Mucosa of stomach (tissue), 1 donor: ENCODE data around the gene DNAH1.
"Not testable (repeated sequence)": the region's sequence is repeated elsewhere in the genome, so short reads cannot be mapped to it uniquely, and the experiment has no call there.

Experiments used
- H3K27me3 ChIP-seq: one replicate; pipeline ENCODE4 v1.7.0; 2013; ENCODE audit warnings: mild to moderate bottlenecking, low read length; ENCODE audit not compliant: control insufficient read depth, insufficient read depth
- H3K36me3 ChIP-seq: one replicate; pipeline ENCODE4 v1.7.0; 2013; ENCODE audit warnings: low read length; ENCODE audit not compliant: control insufficient read depth, insufficient read depth
- H3K4me1 ChIP-seq: one replicate; pipeline ENCODE4 v1.7.0; 2013; ENCODE audit warnings: mild to moderate bottlenecking, low read length; ENCODE audit not compliant: control insufficient read depth, insufficient read depth
- H3K4me3 ChIP-seq: one replicate; pipeline ENCODE4 v1.7.0; 2013; ENCODE audit warnings: low read length
- H3K9ac ChIP-seq: one replicate; pipeline ENCODE4 v1.7.0; 2013; ENCODE audit warnings: mild to moderate bottlenecking, low read length, moderate library complexity
- H3K9me3 ChIP-seq: one replicate; pipeline ENCODE4 v1.7.0; 2013; ENCODE audit warnings: mild to moderate bottlenecking, low read length, moderate library complexity; ENCODE audit not compliant: control insufficient read depth
- donor health status: Pancreatic carcinoma.

DNAH1 gene

DNA sequence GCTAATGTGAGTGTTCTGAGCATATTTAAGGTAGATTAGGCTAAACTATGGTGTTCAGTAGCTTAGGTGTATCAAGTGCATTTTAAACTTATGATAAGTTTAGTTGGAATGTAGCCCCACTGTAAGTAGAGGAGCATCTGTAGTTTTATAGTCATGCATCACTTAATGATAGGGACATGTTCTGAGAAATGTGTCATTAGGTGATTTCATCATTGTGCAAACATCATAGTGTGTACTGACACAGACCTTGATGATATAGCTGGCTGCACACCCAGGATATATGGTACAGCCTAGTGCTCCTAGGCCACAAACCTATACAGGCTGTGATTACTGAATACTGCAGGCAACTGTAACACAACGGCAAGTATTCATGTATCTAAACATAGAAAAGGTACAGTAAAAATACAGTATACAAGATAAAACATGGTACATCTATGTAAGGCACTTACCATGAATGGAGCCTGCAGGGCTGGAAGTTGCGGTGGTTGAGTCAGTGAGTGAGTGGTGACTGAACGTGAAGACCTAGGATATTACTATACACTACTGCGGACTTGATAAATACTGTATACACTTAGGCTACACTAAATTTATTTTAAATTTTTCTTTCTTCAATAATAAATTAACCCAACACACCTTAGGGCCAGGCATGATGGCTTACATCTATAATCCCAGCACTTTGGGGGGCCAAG, 17.9 kb downstream of the DNAH1 start:
- Histone ChIP-seq H3K4me3 (no peak overlapping the region), H3K9ac (no peak overlapping the region), H3K36me3 (no peaks in the 10 kb centered on the region), H3K4me1 (no peaks in the 10 kb centered on the region), H3K9me3 (no peaks in the 10 kb centered on the region), H3K27me3 (no peaks in the 10 kb centered on the region)

DNA sequence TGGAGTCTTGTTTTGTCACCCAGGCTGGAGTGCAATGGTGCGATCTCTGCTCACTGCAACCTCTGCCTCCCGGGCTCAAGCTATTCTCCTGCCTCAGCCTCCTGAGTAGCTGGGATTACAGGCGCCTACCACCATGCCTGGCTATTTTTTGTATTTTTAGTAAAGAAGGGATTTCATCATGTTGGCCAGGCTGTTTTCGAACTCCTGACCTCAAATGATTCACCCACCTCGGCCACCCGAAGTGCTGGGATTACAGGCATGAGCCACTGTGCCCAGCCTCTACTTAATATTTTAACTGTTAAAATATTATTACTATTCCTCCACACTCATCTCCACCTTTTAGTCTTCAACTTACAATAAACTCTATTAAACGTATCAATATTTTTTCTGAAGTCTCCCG, 22.0 kb downstream of the DNAH1 start:
- H3K27me3 ChIP-seq, H3K9ac ChIP-seq, H3K4me1 ChIP-seq, H3K9me3 ChIP-seq, H3K36me3 ChIP-seq, H3K4me3 ChIP-seq: not testable (repeated sequence)

DNA sequence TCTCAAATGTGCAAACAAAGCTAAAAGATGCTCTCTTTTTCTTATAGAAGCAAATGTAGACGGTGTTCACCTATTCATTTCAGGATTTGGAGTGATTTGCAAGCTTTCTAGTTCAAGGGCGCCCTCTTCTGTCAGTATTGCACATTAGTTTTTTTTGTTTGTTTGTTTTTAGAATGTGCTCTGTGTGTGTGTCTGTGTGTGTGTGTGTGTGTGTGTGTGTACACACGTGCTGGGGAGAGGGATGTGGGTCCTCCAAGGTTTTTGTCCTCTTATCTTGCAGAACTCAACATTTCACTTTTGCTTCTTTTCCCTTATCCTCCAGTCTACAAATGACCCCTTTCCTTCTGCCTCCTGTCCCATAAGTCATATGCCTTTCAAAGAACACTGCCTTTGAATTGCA, 23.5 kb downstream of the DNAH1 start:
- no peak overlapping the region for H3K9ac ChIP-seq

DNA sequence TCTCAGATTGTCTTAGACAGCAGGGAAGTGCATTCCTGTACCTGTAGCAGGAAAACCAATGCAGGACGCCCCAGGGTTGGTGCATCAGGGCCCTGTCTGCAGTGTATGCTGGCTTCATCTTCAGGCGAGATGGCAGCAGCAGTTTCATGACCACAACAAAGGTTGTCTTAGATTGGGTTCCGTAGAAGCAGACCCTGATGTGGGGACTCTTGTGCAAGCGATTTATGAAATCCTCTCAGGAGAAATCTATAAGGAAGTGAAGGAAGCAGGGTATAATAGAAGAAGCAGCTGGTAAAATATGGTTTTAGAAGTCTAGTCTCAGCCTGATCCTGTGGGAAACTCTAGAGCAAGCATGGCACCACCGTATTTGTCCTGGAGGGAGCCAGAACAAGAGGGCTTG, 25.0 kb downstream of the DNAH1 start:
- H3K36me3 ChIP-seq: no peaks in the 10 kb centered on the region
- no peak overlapping the region for H3K4me3 ChIP-seq
- H3K9me3 ChIP-seq: no peaks in the 10 kb centered on the region
- H3K9ac ChIP-seq: no peak overlapping the region
- no peaks in the 10 kb centered on the region for H3K27me3 ChIP-seq
- H3K4me1 ChIP-seq: no peaks in the 10 kb centered on the region

More for the DNA sequence above, 23.5 kb downstream of the DNAH1 start:
- Histone ChIP-seq H3K9me3 (no peaks in the 10 kb centered on the region), H3K4me3 (no peak overlapping the region), H3K27me3 (no peaks in the 10 kb centered on the region), H3K4me1 (no peaks in the 10 kb centered on the region), H3K36me3 (no peaks in the 10 kb centered on the region)

DNA sequence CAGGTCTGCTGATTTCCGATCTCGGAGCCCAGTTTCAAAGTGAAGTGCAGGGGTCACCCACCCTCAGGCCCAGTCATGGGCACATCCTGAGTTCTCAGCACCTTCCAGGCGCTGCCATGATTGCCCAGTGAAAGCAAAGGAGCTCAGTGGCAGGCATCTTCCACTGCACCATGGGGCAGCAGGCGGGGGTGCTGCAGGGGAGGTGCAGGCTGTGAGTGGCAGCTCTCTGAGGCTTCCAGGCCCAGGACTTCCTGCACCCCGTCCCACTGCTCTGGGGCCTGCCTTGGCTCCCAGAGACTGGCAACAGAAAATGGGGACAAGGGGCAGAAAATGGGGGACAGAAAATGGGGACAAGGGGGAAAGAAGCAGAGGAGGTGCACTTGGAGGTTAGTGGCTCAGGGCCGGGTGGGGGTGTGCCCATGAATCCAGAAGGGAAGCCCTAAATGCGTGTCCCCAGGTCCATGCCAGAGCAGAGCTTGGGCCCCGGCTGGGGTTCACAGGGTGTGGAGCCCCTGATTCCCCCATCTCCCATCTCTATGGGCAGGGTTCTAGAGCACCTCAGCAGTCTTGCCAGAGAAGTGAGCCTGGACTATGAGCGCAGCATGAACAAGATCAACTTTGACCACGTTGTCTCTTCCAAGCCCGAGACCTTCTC, 28.0 kb downstream of the DNAH1 start:
- no peak overlapping the region for H3K9ac ChIP-seq
- no peaks in the 10 kb centered on the region for H3K4me1 ChIP-seq
- H3K36me3 ChIP-seq: no peaks in the 10 kb centered on the region
- no peaks in the 10 kb centered on the region for H3K27me3 ChIP-seq
- no peaks in the 10 kb centered on the region for H3K9me3 ChIP-seq
- no peak overlapping the region for H3K4me3 ChIP-seq

DNA sequence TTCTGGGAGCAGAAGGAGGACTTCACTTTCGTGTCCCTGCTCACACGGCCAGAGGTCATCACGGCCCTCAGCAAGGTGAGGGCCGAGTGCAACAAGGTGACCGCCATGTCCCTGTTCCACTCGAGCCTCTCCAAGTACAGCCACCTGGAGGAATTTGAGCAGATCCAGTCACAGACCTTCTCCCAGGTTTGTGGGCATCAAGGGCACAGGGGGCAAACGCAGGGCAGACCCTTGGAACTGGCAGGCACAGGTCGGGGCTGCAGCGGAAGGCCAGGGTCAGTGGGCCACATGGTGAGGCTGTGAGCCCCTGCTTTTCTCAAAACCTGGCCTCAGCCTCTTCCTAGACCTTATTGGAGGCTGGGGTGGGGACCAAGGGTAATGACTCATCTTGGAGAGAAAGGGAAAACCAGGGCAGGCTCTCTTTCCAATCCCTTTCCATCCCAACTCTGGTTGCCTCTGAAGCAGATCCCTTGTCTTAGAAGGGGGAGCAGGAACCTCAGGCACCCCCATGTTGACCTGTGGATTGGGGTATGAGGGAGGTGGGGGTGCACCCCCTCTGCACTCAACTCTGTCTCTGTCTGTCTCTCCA, 29.5 kb downstream of the DNAH1 start:
- Histone ChIP-seq H3K4me3 (no peak overlapping the region), H3K9ac (no peak overlapping the region), H3K27me3 (no peaks in the 10 kb centered on the region), H3K36me3 (no peaks in the 10 kb centered on the region), H3K4me1 (no peaks in the 10 kb centered on the region), H3K9me3 (no peaks in the 10 kb centered on the region)

DNA sequence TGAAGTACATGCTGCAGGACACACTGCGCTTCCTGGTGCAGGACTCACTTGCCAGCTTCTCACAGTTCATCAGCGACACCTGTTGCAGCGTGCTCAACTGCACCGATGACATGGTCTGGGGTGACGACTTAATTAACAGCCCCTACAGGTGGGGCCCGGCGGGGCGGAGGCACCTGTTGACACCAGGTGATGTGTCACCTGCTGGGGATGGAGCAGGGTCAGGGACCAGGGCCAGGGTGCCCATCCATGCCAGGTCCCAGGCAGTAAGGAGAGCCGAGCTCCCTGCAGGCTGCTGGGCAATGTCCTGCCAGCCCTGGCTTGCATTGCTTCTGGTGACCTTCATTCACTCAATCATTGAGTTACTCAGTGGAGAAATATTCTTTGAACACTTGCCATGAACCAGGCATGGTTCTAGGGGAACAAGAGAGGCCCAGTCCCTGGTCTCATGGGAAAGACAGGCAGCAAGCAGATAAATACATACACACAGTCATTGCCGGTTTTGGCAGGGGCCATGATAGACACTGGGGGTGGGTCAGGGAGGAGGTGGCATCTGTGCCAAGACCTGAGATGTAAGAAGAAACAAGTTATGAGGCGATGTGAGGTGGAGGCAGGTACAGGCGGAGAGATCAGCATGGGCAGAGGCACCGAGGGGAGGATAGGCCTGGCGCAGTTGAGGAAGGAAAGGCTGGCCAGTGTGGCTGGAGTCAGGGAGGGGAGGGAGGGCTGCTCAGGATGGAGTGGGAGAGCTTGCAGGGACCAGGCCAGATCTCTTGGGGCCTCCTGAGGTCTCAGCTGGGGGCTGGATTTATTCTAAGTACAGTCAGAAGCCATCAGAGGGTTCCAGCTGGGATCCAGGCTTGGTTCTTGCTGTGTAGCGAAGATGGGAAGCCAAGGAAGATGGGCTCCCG, 30.8 kb downstream of the DNAH1 start:
- H3K9ac ChIP-seq: no peak overlapping the region
- no peaks in the 10 kb centered on the region for H3K36me3 ChIP-seq
- H3K4me1 ChIP-seq: no peaks in the 10 kb centered on the region

DNA sequence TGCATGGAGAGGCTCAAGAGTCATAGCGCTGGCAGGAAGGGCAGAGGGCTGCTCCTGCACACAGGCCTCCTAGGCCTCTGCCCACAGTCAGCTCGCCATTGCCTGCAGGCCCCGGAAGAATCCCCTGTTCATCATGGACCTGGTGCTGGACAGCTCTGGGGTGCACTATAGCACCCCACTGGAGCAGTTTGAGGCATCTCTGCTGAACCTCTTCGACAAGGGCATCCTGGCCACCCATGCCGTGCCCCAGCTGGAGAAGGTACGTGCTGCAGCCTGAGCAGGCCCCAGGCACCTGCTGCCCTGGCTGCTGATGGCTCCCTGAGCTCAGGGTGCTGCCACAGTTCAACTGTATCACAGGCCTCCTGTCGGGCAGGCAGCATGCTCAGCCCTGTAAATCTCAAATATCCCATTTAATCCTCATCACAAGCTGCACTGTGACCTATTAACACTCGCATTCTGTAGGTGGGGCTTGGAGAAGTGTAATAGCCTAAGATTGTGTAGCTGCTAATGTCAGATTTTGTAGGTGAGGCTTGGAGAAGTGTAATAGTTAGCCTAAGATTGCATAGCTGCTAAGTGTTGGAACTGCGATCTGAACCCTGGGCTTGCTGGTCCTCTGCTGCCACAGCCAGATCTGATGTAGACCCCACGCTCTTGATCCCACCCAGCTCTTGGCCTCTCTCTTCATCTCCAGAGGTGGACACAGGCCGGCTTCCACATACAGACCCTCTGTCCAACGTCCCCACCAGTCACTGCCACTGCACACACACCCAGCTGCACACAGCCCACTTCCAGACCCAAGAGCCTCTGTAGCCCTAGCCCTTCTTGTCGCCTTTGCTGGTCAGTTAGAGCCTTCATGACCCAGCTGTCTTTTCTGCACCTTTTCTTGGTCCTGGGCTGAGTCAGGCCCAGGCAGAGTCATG, 31.9 kb downstream of the DNAH1 start:
- Histone ChIP-seq H3K36me3 (no peaks in the 10 kb centered on the region), H3K27me3 (no peaks in the 10 kb centered on the region), H3K9me3 (no peaks in the 10 kb centered on the region), H3K4me3 (no peak overlapping the region), H3K9ac (no peak overlapping the region), H3K4me1 (no peaks in the 10 kb centered on the region)

More for the DNA sequence above, 30.8 kb downstream of the DNAH1 start:
- H3K9me3 ChIP-seq: no peaks in the 10 kb centered on the region
- no peak overlapping the region for H3K4me3 ChIP-seq
- H3K27me3 ChIP-seq: no peaks in the 10 kb centered on the region

DNA sequence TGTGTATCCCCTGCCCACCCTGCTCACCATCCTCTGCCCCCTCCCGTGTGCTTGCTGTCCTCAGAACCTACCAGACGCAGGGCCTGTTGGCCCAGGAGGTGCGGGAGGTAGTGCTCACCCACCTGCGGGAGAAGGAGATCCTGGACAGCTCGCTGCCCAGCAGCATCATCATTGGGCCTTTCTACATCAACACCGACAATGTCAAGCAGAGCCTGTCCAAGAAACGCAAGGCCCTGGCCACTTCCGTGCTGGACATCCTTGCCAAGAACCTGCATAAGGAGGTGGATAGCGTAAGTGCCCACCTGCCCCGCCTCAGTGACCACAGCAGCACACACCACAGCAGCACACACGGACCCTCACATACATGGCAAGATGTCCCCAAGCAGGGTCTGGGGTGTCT, 33.0 kb downstream of the DNAH1 start:
- Histone ChIP-seq H3K9me3 (no peaks in the 10 kb centered on the region), H3K4me1 (no peaks in the 10 kb centered on the region), H3K4me3 (no peak overlapping the region), H3K9ac (no peak overlapping the region), H3K27me3 (no peaks in the 10 kb centered on the region), H3K36me3 (no peaks in the 10 kb centered on the region)

DNA sequence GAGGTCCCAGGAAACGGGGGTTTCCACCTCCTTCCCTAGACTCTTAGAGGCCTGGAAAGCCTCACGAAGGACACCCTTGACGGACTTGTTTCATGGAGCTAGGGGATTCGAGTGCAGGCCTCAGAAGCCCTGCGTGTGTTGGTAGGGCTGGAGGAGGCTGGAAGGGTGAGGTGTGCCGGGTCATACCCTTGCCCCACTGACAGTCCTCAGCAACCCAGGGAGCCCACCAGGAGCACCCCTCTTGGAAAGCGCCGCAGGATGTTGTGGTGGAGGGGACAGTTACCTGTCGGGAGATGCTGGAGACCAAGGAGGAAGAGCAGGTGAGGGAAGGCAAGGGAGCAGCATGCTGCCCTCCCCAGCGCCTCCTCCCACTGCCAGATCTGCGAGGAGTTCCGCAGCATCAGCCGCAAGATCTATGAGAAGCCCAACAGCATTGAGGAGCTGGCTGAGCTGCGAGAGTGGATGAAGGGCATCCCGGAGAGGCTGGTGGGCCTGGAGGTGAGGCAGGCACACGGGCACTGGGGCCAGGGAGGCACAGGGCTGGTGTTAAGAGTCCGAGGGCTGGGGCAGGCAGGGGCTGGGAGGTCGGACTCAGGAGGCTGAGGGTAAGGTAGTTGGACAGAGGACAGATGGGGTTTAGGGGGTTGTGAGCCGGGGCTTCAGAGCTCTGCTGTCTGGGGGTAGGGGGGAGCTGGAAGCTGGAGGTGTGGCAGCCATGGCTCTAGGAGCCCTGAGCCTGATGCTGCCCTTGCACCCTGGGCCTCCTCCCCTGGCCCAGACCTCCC, 33.7 kb downstream of the DNAH1 start:
- Histone ChIP-seq H3K4me1 (no peaks in the 10 kb centered on the region), H3K27me3 (no peaks in the 10 kb centered on the region), H3K4me3 (no peak overlapping the region), H3K36me3 (no peaks in the 10 kb centered on the region), H3K9ac (no peak overlapping the region), H3K9me3 (no peaks in the 10 kb centered on the region)

DNA sequence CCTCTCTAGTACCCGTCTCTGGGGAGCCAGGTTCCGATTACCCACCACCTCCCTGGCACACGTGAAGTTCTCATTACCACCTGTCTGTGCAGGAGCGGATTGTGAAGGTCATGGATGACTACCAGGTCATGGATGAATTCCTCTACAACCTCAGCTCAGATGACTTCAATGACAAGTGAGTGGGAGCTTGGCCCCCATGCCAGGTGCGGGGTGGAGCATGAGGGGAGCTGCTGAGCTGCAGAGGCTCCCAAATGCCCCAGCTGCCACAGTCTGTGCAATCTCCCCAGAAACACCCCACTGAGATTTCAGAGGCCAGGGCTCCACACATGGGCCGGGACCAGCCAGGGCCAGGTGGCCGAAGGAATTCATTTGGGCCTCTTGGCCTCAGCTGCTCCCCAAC, 34.3 kb downstream of the DNAH1 start:
- Histone ChIP-seq H3K36me3 (no peaks in the 10 kb centered on the region), H3K27me3 (no peaks in the 10 kb centered on the region), H3K9me3 (no peaks in the 10 kb centered on the region), H3K4me1 (no peaks in the 10 kb centered on the region), H3K4me3 (no peak overlapping the region), H3K9ac (no peak overlapping the region)
